GM13977 (cell line): Measurements from ENCODE around the gene SLC7A1.

Experiments
- DNase-seq: peaks from one replicate; pipeline ENCODE4 v3.0.0; 2012; ENCODE audit warnings: low spot score
- CTCF ChIP-seq: IDR thresholded peaks from 2 replicates; pipeline ENCODE4 v1.5.1; 2012; ENCODE audit warnings: mild to moderate bottlenecking, control low read depth; ENCODE audit not compliant: insufficient read depth; ENCODE audit errors: extremely low read depth, missing control alignments
- in situ Hi-C: fragments of 300-500 bp; cut with MboI; formaldehyde crosslinking; loops from one replicate; pipeline ENCODE4 v1.12.0; 2022; ENCODE audit warnings: low sequenced_read_pairs, low pct_unique_long_range_greater_than_20kb, mixed read lengths, inconsistent platforms; ENCODE audit not compliant: unreplicated experiment

SLC7A1 gene

GRCh38 chr13:29471551-29471950, 123.9 kb downstream of the SLC7A1 start:
- DNase-seq: no peak
- TF ChIP-seq CTCF: no peak
- in situ Hi-C loops: no loop called here

GRCh38 chr13:29465741-29466293, 129.7 kb downstream of the SLC7A1 start:
- TF ChIP-seq CTCF: no peak
- in situ Hi-C loops: no loop called here
- DNase-seq: no peak

- DNase-seq: no peak
- no peak for TF ChIP-seq CTCF
- in situ Hi-C loops: no loop called here
Observed at GRCh38 chr13:29464105-29464679, 131.3 kb downstream of the SLC7A1 start.

GRCh38 chr13:29459813-29460355, 135.6 kb downstream of the SLC7A1 start:
- DNase-seq: no peak
- no peak for TF ChIP-seq CTCF
- in situ Hi-C loops: no loop called here
